HEK293 (cell line): ENCODE results near the gene ANAPC16.

Source experiments
- CTCF ChIA-PET: fragments of 350-600 bp; formaldehyde crosslinking; extraction: SDS; loops from one replicate; lab custom pipeline; 2021; ENCODE audit warnings: antibody characterized with exemption; lab: Yijun Ruan, JAX
- POLR2A ChIA-PET: fragments of 300-600 bp; formaldehyde crosslinking; extraction: SDS; loops from one replicate; lab custom pipeline; 2020; ENCODE audit warnings: antibody characterized with exemption, inconsistent platforms; lab: Yijun Ruan, JAX
- H3K27ac ChIP-seq: fragments of 200-500 bp; sonication (Bioruptor generic); 2 replicates; pipeline ENCODE4 v1.5.1; 2014; ENCODE audit warnings: low read depth, low read length, control low read depth, inconsistent platforms; ENCODE audit errors: extremely low read depth
- H3K36me3 ChIP-seq, 2 experiments: fragments of 200-500 bp in 1 of 2; sonication (Bioruptor generic) in 1 of 2; 1 replicate in 1 of 2; 2 replicates in 1 of 2; pipeline ENCODE4 v1.5.1; 2014 to 2017; ENCODE audit warnings: inconsistent platforms in 2 of 2, low read length in 2 of 2; ENCODE audit not compliant: control insufficient read depth in 2 of 2, insufficient read depth in 1 of 2
- H3K4me1 ChIP-seq: fragments of 200-500 bp; sonication (Bioruptor generic); 2 replicates; pipeline ENCODE4 v1.5.1; 2014; ENCODE audit warnings: mild to moderate bottlenecking, low read length, inconsistent platforms; ENCODE audit not compliant: control insufficient read depth, insufficient read depth
- H3K4me3 ChIP-seq: 2 replicates; pipeline ENCODE4 v1.5.1; 2011; ENCODE audit warnings: low read depth, mild to moderate bottlenecking, control low read depth, low read length, moderate library complexity
- H3K9me3 ChIP-seq: fragments of 200-500 bp; sonication (Bioruptor generic); 2 replicates; pipeline ENCODE4 v1.5.1; 2014; ENCODE audit warnings: low read depth, low read length, inconsistent platforms; ENCODE audit not compliant: control insufficient read depth, insufficient read depth
- KLF1 ChIP-seq: fragments of 450-650 bp; formaldehyde crosslinking; IDR thresholded peaks from 2 replicates; pipeline ENCODE4 v1.5.1; 2016; ENCODE audit warnings: missing biosample characterization, missing genetic modification characterization
- MZF1 ChIP-seq: fragments of 450-650 bp; formaldehyde crosslinking; IDR thresholded peaks from 2 replicates; pipeline ENCODE4 v1.5.1; 2017; ENCODE audit warnings: missing biosample characterization, missing genetic modification characterization, borderline replicate concordance
- PRDM2 ChIP-seq: fragments of 450-650 bp; formaldehyde crosslinking; IDR thresholded peaks from 2 replicates; pipeline ENCODE4 v1.5.1; 2016; ENCODE audit warnings: missing biosample characterization, missing genetic modification characterization, borderline replicate concordance
- SCRT1 ChIP-seq: fragments of 450-650 bp; formaldehyde crosslinking; IDR thresholded peaks from 2 replicates; pipeline ENCODE4 v1.5.1; 2016; ENCODE audit warnings: missing biosample characterization, missing genetic modification characterization, borderline replicate concordance
- SCRT2 ChIP-seq: fragments of 450-650 bp; formaldehyde crosslinking; IDR thresholded peaks from 2 replicates; pipeline ENCODE4 v1.5.1; 2016; ENCODE audit warnings: missing biosample characterization, missing genetic modification characterization
- ZBTB21 ChIP-seq: fragments of 450-650 bp; formaldehyde crosslinking; IDR thresholded peaks from 2 replicates; pipeline ENCODE4 v1.5.1; 2017; ENCODE audit warnings: missing biosample characterization, missing genetic modification characterization
- ZBTB48 ChIP-seq: fragments of 450-650 bp; formaldehyde crosslinking; IDR thresholded peaks from 2 replicates; pipeline ENCODE4 v1.5.1; 2016; ENCODE audit warnings: missing biosample characterization, missing genetic modification characterization
- ZFHX2 ChIP-seq: fragments of 450-650 bp; formaldehyde crosslinking; conservative IDR thresholded peaks from 2 replicates; pipeline ENCODE4 v1.5.1; 2016; ENCODE audit warnings: missing biosample characterization, missing genetic modification characterization
- ZNF10 ChIP-seq: fragments of 450-650 bp; formaldehyde crosslinking; IDR thresholded peaks from 2 replicates; pipeline ENCODE4 v1.5.1; 2017; ENCODE audit warnings: missing biosample characterization, missing genetic modification characterization
- ZNF324 ChIP-seq: fragments of 450-650 bp; formaldehyde crosslinking; IDR thresholded peaks from 2 replicates; pipeline ENCODE4 v1.5.1; 2016; ENCODE audit warnings: missing biosample characterization, missing genetic modification characterization
- ZNF391 ChIP-seq: fragments of 450-650 bp; formaldehyde crosslinking; IDR thresholded peaks from 2 replicates; pipeline ENCODE4 v1.5.1; 2016; ENCODE audit warnings: low read depth, missing biosample characterization, missing genetic modification characterization, borderline replicate concordance
- ZNF404 ChIP-seq: fragments of 450-650 bp; formaldehyde crosslinking; IDR thresholded peaks from 2 replicates; pipeline ENCODE4 v1.5.1; 2017; ENCODE audit warnings: missing biosample characterization, missing genetic modification characterization
- ZNF433 ChIP-seq: fragments of 450-650 bp; formaldehyde crosslinking; IDR thresholded peaks from 2 replicates; pipeline ENCODE4 v1.5.1; 2016; ENCODE audit warnings: missing biosample characterization, missing genetic modification characterization, low read depth
- ZNF639 ChIP-seq: fragments of 450-650 bp; formaldehyde crosslinking; IDR thresholded peaks from 2 replicates; pipeline ENCODE4 v1.5.1; 2016; ENCODE audit warnings: missing biosample characterization, missing genetic modification characterization
- ZNF707 ChIP-seq: fragments of 450-650 bp; formaldehyde crosslinking; IDR thresholded peaks from 2 replicates; pipeline ENCODE4 v1.5.1; 2016; ENCODE audit warnings: missing biosample characterization, missing genetic modification characterization
- ZNF776 ChIP-seq: fragments of 450-650 bp; formaldehyde crosslinking; IDR thresholded peaks from 2 replicates; pipeline ENCODE4 v1.5.0; 2017; ENCODE audit warnings: missing biosample characterization, missing genetic modification characterization, borderline replicate concordance
- ZSCAN30 ChIP-seq: fragments of 450-650 bp; IDR thresholded peaks from 2 replicates; pipeline ENCODE4 v1.5.1; 2018; ENCODE audit warnings: missing biosample characterization, mild to moderate bottlenecking, missing genetic modification characterization, moderate library complexity
- TF ChIP-seq, protein P1 (sequence below): fragments of 450-650 bp; formaldehyde crosslinking; IDR thresholded peaks from 2 replicates; pipeline ENCODE4 v1.5.1; 2016; ENCODE audit warnings: missing biosample characterization, missing genetic modification characterization
- TF ChIP-seq, protein P2 (sequence below): fragments of 450-650 bp; formaldehyde crosslinking; IDR thresholded peaks from 2 replicates; pipeline ENCODE4 v1.5.1; 2016; ENCODE audit warnings: missing biosample characterization, missing genetic modification characterization

Gene ANAPC16

DNA sequence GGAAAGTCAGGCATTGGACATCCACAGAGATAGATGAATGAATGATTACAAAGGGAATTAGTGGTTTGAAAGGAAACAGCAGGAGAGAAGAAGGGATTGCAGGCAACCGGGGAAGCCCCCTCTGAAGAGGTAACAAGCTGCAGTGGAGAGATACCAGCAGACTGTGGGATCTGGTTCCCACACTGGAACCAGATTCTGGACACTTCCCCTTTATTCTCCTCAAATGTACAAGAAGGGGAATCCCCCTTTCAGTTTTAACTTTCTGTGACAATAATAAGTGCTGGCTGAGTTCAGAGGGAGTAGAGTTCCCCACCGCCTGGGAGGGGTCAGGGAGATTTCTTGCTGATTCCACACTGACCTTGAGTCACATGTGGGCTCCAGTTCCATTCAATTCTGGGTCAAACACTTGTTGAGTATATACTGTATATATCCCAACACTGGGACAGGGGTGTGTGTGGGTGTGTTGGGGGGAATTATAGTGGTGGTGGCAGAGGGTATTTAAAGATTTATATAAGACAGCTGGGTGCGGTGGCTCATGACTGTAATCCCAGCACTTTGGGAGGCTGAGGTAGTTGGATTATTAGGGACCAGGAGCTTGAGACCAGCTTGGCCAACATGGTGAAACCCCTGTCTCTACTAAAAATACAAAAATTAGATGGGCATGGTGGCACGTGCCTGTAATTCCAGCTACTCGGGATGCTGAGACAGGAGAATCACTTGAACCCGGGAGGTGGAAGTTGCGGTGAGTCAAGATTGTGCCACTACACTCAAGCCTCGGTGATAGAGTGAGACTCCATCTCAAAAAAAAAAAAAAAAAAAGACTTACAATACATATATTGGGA lies 41.5 kb downstream of the ANAPC16 start (continued):
- TF ChIP-seq ZNF639 (tag by site-specific recombination), result no peak
- no peak for TF ChIP-seq ZNF707 (tag by site-specific recombination)
- no peak for TF ChIP-seq ZNF776 (tag by site-specific recombination)
- TF ChIP-seq KLF1 (tag by site-specific recombination), result 0 out of 2 replicates have a peak, but pooled peaks have one; percentile 39
- TF ChIP-seq SCRT1 (tag by site-specific recombination), result peak; percentile 54; the same call in 1 of the 2 replicates
- TF ChIP-seq SCRT2 (tag by site-specific recombination), result peak; percentile 74
- TF ChIP-seq ZFHX2 (tag by site-specific recombination), result peak; percentile 38; the same call in 1 of the 2 replicates
- TF ChIP-seq, all 188 proteins: peak for 6

DNA sequence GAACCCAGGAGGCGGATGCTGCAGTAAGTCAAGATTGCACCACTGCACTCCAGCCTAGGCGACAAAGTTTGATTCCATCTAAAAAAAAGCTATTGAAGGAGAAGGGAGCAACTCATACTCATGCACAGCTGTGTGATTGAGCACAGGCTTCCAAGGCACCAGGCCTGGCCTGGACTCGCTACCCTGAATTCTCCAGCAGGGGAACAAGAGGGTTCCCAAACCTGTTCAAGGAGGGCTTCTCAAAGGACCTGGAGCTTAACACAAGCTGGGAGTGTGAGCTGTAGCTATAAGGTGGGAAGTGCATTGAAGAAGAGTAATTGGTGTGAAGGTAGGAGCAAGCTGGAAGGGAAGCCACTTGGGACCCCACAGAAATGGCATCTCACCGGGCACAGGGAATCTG lies 42.8 kb downstream of the ANAPC16 start:
- H3K36me3 ChIP-seq, result no peaks in the 10 kb centered on the region
- POLR2A ChIA-PET, result interaction anchor here (0.6 to 5.8 kb wide), 3 partner anchors 14 to 761 kb away, joined by 3 to 120 read pairs (median 5); partner anchors contain the start of gene DDIT4
- H3K4me1 ChIP-seq, result peaks cover 29% of the 10 kb centered on the region
- CTCF ChIA-PET, result interaction anchor here (3.3 kb wide), 1 partner anchor 16 kb away, joined by 27 read pairs; the partner anchor contains the start of gene DDIT4
- TF ChIP-seq ZNF324 (tag by site-specific recombination) (no peak), ZBTB21 (tag by site-specific recombination) (no peak), ZBTB48 (no peak)
- TF ChIP-seq, protein P1, sequence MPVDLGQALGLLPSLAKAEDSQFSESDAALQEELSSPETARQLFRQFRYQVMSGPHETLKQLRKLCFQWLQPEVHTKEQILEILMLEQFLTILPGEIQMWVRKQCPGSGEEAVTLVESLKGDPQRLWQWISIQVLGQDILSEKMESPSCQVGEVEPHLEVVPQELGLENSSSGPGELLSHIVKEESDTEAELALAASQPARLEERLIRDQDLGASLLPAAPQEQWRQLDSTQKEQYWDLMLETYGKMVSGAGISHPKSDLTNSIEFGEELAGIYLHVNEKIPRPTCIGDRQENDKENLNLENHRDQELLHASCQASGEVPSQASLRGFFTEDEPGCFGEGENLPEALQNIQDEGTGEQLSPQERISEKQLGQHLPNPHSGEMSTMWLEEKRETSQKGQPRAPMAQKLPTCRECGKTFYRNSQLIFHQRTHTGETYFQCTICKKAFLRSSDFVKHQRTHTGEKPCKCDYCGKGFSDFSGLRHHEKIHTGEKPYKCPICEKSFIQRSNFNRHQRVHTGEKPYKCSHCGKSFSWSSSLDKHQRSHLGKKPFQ (tag by site-specific recombination), result peak; percentile 73
- TF ChIP-seq, protein P2, sequence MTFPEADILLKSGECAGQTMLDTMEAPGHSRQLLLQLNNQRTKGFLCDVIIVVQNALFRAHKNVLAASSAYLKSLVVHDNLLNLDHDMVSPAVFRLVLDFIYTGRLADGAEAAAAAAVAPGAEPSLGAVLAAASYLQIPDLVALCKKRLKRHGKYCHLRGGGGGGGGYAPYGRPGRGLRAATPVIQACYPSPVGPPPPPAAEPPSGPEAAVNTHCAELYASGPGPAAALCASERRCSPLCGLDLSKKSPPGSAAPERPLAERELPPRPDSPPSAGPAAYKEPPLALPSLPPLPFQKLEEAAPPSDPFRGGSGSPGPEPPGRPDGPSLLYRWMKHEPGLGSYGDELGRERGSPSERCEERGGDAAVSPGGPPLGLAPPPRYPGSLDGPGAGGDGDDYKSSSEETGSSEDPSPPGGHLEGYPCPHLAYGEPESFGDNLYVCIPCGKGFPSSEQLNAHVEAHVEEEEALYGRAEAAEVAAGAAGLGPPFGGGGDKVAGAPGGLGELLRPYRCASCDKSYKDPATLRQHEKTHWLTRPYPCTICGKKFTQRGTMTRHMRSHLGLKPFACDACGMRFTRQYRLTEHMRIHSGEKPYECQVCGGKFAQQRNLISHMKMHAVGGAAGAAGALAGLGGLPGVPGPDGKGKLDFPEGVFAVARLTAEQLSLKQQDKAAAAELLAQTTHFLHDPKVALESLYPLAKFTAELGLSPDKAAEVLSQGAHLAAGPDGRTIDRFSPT (tag by site-specific recombination), result no peak
- 0 out of 2 replicates have a peak overlapping the region, but pooled peaks have one; percentile 94 for H3K27ac ChIP-seq
- H3K4me3 ChIP-seq, result no peak overlapping the region
- no peaks in the 10 kb centered on the region for H3K9me3 ChIP-seq

DNA sequence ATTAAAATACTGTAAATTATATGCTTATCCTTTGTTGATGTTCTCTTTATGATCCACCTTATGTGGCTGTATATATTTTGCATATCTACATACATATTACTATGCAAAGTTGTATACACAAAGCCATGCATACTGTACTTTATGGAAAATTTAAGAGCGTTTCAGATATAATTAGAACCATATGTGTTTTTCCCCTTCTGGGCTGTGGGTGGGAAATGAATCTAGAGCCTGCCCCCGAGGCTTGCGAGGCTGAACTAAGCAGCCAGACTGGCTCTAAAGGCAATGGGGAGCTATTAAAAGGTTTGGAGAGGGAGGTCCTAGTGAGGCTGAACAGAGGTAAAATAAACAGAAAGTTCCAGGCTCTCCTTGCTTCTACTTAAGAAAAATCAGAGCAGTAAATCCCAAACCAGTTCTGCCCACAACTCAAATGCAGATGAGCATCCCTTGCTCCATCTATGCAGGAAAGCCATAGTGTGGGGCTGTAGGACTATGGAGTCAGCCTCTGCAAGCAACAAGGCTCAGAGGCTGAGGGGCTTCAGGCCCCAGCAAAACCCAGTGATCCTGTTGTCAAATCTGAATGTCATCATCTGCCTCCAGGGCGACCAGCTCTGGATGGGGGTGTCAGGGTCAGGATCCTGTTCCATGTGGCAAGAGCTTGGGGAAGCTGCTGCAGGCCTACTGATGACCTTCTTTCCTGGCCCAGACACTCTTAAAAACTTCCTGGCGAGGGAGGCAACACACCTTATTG lies 43.9 kb downstream of the ANAPC16 start:
- CTCF ChIA-PET, result interaction anchor here (0.5 to 3.3 kb wide), 5 partner anchors 7 to 77 kb away, joined by 3 to 27 read pairs (median 3); partner anchors contain the start of gene DDIT4
- H3K4me3 ChIP-seq, result no peak overlapping the region
- no peaks in the 10 kb centered on the region for H3K9me3 ChIP-seq
- peaks cover 29% of the 10 kb centered on the region for H3K4me1 ChIP-seq
- no peaks in the 10 kb centered on the region for H3K36me3 ChIP-seq
- H3K27ac ChIP-seq, result peak overlapping the region; percentile 94
- POLR2A ChIA-PET, result interaction anchor here (0.8 to 5.8 kb wide), 9 partner anchors 11 to 75 kb away, joined by 3 to 120 read pairs (median 11); partner anchors contain the start of gene DDIT4
- TF ChIP-seq ZNF404 (tag by site-specific recombination) (no peak), ZNF10 (tag by site-specific recombination) (no peak), ZNF433 (no peak), PRDM2 (tag by site-specific recombination) (no peak), ZNF391 (tag by site-specific recombination) (no peak), ZSCAN30 (tag by site-specific recombination) (0 out of 2 replicates have a peak, but pooled peaks have one; percentile 30), MZF1 (no peak)
